Hepatocyte (in vitro differentiated cells): ENCODE results near the gene CCDC196.

Experiments
- CTCF ChIP-seq: fragments of 200-600 bp; sonication (generic); IDR thresholded peaks from 2 replicates; pipeline ENCODE4 v1.5.1; 2016; ENCODE audit warnings: antibody characterized with exemption, mild to moderate bottlenecking; ENCODE audit not compliant: poor library complexity
- EZH2 ChIP-seq: fragments of 200-600 bp; sonication (generic); IDR thresholded peaks from 2 replicates; pipeline ENCODE4 v1.6.1; 2016; ENCODE audit warnings: antibody characterized with exemption, mild to moderate bottlenecking, borderline replicate concordance
- EZH2phosphoT487 ChIP-seq: fragments of 200-600 bp; sonication (generic); IDR thresholded peaks from one replicate; pipeline ENCODE4 v1.6.1; 2018; ENCODE audit warnings: antibody characterized with exemption, mild to moderate bottlenecking, low read depth, moderate library complexity; ENCODE audit not compliant: unreplicated experiment, severe bottlenecking

GRCh38 chr14:66507181-66507721 lies 21.1 kb downstream of the CCDC196 start:
- TF ChIP-seq CTCF (no peak), EZH2phosphoT487 (no peak), EZH2 (no peak)
